ENCODE data around the gene INAFM1.
"Not testable (repeated sequence)": the region's sequence is repeated elsewhere in the genome, so short reads cannot be mapped to it uniquely, and the experiment has no call there.

DNA sequence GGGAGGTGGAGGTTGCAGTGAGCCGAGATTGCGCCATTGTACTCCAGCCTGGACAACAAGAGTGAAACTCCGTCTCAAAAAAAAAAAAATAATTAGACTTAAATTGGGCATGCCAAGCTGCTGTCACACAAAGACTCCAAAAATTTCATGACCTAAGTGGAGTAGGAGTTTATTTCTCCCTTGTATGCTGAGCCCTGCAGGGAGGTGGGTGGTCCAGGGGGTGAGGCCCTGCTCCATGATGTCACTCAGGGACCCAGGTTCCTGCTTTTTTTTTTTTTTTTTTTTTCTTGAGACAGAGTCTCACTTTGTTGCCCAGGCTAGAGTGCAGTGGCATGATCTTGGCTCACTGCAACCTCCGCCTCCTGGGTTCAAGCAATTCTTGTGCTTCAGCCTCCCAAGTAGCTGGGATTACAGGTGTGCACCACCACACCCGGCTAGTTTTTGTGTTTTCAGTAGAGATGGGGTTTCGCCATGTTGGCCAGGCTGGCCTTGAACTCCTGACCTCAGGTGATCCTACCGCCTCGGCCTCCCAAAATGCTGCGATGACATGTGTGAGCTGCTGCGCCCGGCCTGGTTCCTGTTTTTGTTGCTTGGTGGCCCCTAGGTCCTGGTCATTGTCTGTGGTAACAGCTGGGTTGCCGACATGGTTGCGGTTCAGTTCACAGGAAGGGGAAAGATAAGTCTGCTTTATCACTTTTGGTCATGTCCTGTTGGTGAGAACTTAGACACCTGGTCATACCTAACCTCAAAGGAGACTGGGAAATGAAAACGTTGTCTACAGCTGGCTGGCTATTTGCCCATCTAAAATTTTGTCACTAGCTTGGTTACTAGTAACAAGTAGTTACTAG is 12.5 kb upstream of the INAFM1 start:
- TF ChIP-seq, protein P1, sequence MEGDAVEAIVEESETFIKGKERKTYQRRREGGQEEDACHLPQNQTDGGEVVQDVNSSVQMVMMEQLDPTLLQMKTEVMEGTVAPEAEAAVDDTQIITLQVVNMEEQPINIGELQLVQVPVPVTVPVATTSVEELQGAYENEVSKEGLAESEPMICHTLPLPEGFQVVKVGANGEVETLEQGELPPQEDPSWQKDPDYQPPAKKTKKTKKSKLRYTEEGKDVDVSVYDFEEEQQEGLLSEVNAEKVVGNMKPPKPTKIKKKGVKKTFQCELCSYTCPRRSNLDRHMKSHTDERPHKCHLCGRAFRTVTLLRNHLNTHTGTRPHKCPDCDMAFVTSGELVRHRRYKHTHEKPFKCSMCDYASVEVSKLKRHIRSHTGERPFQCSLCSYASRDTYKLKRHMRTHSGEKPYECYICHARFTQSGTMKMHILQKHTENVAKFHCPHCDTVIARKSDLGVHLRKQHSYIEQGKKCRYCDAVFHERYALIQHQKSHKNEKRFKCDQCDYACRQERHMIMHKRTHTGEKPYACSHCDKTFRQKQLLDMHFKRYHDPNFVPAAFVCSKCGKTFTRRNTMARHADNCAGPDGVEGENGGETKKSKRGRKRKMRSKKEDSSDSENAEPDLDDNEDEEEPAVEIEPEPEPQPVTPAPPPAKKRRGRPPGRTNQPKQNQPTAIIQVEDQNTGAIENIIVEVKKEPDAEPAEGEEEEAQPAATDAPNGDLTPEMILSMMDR (IDR thresholded peaks at IDR 0.05; ENCODE audit: low read depth, low read length, missing input control) = not testable (repeated sequence)
- TF ChIP-seq, protein P2, sequence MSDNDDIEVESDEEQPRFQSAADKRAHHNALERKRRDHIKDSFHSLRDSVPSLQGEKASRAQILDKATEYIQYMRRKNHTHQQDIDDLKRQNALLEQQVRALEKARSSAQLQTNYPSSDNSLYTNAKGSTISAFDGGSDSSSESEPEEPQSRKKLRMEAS (IDR thresholded peaks at IDR 0.05) = not testable (repeated sequence)
- not testable (repeated sequence) for TF ChIP-seq EGR1 (IDR thresholded peaks at IDR 0.05; ENCODE audit: low read depth in 2 of 2); SP1 (IDR thresholded peaks at IDR 0.05); JUND (IDR thresholded peaks at IDR 0.05)
- TF ChIP-seq, protein P3, sequence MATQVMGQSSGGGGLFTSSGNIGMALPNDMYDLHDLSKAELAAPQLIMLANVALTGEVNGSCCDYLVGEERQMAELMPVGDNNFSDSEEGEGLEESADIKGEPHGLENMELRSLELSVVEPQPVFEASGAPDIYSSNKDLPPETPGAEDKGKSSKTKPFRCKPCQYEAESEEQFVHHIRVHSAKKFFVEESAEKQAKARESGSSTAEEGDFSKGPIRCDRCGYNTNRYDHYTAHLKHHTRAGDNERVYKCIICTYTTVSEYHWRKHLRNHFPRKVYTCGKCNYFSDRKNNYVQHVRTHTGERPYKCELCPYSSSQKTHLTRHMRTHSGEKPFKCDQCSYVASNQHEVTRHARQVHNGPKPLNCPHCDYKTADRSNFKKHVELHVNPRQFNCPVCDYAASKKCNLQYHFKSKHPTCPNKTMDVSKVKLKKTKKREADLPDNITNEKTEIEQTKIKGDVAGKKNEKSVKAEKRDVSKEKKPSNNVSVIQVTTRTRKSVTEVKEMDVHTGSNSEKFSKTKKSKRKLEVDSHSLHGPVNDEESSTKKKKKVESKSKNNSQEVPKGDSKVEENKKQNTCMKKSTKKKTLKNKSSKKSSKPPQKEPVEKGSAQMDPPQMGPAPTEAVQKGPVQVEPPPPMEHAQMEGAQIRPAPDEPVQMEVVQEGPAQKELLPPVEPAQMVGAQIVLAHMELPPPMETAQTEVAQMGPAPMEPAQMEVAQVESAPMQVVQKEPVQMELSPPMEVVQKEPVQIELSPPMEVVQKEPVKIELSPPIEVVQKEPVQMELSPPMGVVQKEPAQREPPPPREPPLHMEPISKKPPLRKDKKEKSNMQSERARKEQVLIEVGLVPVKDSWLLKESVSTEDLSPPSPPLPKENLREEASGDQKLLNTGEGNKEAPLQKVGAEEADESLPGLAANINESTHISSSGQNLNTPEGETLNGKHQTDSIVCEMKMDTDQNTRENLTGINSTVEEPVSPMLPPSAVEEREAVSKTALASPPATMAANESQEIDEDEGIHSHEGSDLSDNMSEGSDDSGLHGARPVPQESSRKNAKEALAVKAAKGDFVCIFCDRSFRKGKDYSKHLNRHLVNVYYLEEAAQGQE (IDR thresholded peaks at IDR 0.05) = not testable (repeated sequence)

Measured in liver (tissue), 3 donors.